K562 (cell line): ENCODE measurements around the gene NIFK.

Experiments
- ASH1L ChIP-seq: fragments of 450-650 bp; IDR thresholded peaks from 2 replicates; pipeline ENCODE4 v1.6.1; 2018; ENCODE audit warnings: borderline replicate concordance, mild to moderate bottlenecking, low read depth; ENCODE audit not compliant: partially characterized antibody
- CTCF ChIP-seq, 3 experiments: IDR thresholded peaks in 2 of 3; conservative IDR thresholded peaks in 1 of 3; 2 replicates each; pipeline ENCODE4 v1.5.1; 2011 to 2012; ENCODE audit warnings: low read length in 3 of 3, mild to moderate bottlenecking in 3 of 3, control low read depth in 2 of 3, improper control_type of control experiment in 1 of 3, inconsistent platforms in 1 of 3, low read depth in 1 of 3, mixed read lengths in 1 of 3, moderate library complexity in 1 of 3; ENCODE audit not compliant: insufficient read depth in 2 of 3
- EP300 ChIP-seq: IDR thresholded peaks from 2 replicates; pipeline ENCODE4 v1.6.1; 2012; ENCODE audit warnings: low read length, improper control_type of control experiment
- GTF2F1 ChIP-seq: IDR thresholded peaks from 2 replicates; pipeline ENCODE4 v1.6.1; 2011; ENCODE audit warnings: low read depth, low read length, improper control_type of control experiment
- NONO ChIP-seq, 2 experiments: fragments of 200-400 bp in 1 of 2; fragments of 450-650 bp in 1 of 2; formaldehyde crosslinking in 1 of 2; IDR thresholded peaks; 2 replicates each; pipeline ENCODE4 v1.6.1; 2017; ENCODE audit warnings: low read depth in 2 of 2, mild to moderate bottlenecking in 2 of 2, moderate library complexity in 2 of 2, low read length in 1 of 2
- SIN3A ChIP-seq, 2 experiments: fragments of 150-350 bp in 1 of 2; IDR thresholded peaks; 2 replicates each; pipeline ENCODE4 v1.6.1; 2011 to 2016; ENCODE audit warnings: borderline replicate concordance in 2 of 2, low read depth in 2 of 2, low read length in 2 of 2, mild to moderate bottlenecking in 2 of 2, moderate library complexity in 2 of 2; ENCODE audit not compliant: control insufficient read depth in 1 of 2
- USF1 ChIP-seq: sonication (generic); formaldehyde crosslinking; IDR thresholded peaks from 2 replicates; pipeline ENCODE4 v1.9.0; 2022; ENCODE audit warnings: mild to moderate bottlenecking, missing genetic modification reagents
- ZNF318 ChIP-seq, 2 experiments: fragments of 450-650 bp; IDR thresholded peaks; 2 replicates each; pipeline ENCODE4 v1.6.1; 2016; ENCODE audit warnings: mild to moderate bottlenecking in 2 of 2, borderline replicate concordance in 1 of 2, low read depth in 1 of 2, moderate library complexity in 1 of 2
- ZNF707 ChIP-seq: fragments of 250-450 bp; sonication (Bioruptor Pico); conservative IDR thresholded peaks from 2 replicates; pipeline ENCODE4 v1.8.0; 2022; ENCODE audit warnings: inconsistent platforms, mild to moderate bottlenecking, moderate library complexity

GRCh38 chr2:121754851-121755236 lies 18.2 kb upstream of the NIFK start:
- TF ChIP-seq ZNF707 (CRISPR knock-in tag) (no peak), GTF2F1 (no peak), CTCF (IDR thresholded peaks at IDR 0.05 in 2 of 3, conservative IDR thresholded peaks at IDR 0.05 in 1 of 3; ENCODE audit: insufficient read depth in 2 of 3, low read depth in 1 of 3, low read length in 3 of 3) (no peak), NONO (IDR thresholded peaks at IDR 0.05; ENCODE audit: low read depth in 2 of 2, low read length in 1 of 2) (no peak), SIN3A (IDR thresholded peaks at IDR 0.05; ENCODE audit: borderline replicate concordance in 2 of 2, control insufficient read depth in 1 of 2, low read depth in 2 of 2, low read length in 2 of 2) (no peak), EP300 (no peak), ASH1L (no peak), ZNF318 (IDR thresholded peaks at IDR 0.05; ENCODE audit: borderline replicate concordance in 1 of 2, low read depth in 1 of 2) (no peak), USF1 (CRISPR knock-in tag) (no peak)
